EL (cell line): ENCODE data around the gene PRKN.

Experiments
- DNase-seq: peaks from one replicate; pipeline ENCODE4 v3.0.0-alpha.2; 2016

PRKN gene

DNA sequence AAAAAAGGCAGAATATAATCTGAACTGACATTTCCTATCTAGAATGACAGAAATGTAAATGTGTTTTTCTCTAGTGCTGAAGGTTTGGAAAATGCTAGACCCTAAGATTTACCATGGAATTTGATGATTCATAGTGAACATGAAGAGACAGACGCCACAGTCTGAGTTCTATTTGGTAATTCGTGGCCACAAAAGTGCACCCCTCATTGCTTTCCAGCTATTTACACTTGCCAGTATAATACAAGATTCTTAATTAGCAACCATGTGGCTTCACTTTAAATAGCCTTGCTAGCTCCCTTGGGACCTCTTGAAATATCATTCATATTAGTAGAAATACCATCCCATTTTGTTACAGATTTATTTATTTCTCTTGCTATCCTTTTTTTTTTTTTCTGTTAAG, 636.8 kb downstream of the PRKN start:
- no peak for DNase-seq

- DNase-seq: no peak
Measured at GRCh38 chr6:162088091-162088490, 639.5 kb downstream of the PRKN start.

GRCh38 chr6:162085561-162085960, 642.0 kb downstream of the PRKN start:
- no peak for DNase-seq

DNA sequence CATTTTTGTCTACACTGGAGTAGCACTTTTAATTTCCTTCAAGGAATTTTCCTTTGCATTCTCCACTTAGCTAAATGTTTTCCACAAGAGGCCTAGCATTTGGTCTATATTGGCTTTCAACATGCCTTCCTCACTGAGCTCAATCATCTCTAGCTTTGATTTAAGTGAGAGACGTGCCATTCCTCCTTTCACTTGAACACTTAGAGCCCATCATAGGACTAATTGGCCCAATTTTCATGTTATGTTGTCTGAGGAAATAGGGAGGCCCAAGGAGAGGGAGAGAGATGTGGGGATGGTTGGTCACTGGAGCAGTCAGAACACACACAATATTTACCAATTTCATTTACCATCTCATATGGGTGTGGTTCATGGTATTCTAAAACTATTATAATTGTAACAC, 645.0 kb downstream of the PRKN start:
- no peak for DNase-seq

DNA sequence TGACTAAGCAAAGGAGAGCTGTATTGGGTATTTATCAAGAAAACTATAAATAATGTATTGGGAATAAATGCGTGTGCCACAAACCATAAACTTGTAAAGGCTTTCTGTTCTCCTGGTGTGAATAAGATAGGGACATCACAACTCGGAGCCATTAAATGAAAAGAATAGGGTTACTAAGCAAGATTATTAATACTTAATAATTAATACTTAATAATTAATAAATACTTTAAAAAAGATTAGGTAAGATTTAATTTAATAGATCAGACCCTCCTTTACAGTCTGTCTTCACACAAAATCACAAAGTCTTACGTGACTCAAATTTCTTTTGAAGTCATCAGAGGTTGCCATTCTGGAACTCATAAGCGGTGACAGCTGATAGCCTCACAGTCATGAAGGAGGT, 648.9 kb downstream of the PRKN start:
- no peak for DNase-seq

DNA sequence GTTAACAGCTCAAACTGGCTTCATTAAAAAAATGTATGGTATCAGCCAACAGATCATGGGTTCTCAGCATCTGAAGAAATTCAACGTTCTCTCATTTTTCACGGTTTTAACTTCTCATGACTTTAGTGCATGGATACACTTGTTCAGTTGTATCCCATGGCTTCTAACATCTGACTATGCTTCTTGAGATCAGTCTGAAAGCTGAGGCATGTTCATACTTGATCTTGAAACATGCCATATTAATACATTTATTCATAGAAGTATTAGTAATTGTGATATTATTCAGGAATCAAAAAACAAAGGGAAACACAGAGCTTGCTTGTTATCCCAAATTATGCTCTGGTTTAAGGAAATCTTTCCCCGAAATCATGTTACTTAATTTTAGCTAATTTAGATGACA, 649.4 kb downstream of the PRKN start:
- DNase-seq: no peak

DNA sequence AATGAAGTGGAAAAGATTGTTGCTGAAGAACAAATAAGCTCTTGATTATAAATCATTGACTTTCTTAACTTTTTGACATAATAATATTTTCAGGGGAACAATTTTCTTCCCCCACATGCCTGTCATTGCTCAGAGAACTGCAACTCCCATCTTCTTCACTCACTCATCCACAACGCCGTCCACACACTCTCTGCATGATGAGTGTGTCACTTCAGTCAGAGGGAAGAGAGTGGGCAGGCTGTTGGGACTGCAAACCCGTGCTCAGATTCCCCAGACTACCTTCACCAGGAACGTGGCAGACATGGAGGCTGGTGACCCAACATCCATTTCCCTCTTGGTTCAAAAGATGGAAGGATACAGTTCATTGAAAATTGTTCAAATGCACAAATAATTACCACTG, 650.8 kb downstream of the PRKN start:
- DNase-seq: no peak

DNA sequence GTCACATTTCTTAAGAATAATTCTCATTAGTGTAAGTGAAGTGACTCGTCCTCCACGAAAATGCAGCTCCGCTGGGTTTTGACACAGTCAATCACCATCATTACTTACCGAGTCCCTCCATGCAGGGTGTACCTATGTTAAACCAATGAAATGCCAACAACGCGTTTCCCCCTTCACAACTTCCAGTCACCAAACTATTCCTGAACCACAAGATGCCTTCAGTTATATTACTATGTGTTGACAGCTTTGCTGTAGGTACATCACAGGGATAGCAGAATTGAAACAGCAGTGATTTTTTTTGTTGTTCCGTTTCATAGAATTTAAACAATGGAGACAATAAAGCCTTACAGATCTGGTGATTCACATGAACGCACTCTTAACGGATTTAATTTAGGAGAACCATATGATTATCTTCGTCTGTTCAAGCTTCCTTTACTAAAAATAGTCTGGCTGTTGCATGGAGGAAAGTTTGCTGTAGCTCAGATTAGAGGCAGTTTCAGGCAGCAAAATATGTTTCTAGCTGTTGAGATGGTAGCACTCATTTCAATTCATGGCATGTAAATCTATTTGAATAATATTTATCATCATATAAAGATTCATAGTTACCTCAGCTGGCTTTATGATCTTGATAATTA, 652.8 kb downstream of the PRKN start:
- no peak for DNase-seq

GRCh38 chr6:162070639-162071038, 656.9 kb downstream of the PRKN start:
- no peak for DNase-seq

DNA sequence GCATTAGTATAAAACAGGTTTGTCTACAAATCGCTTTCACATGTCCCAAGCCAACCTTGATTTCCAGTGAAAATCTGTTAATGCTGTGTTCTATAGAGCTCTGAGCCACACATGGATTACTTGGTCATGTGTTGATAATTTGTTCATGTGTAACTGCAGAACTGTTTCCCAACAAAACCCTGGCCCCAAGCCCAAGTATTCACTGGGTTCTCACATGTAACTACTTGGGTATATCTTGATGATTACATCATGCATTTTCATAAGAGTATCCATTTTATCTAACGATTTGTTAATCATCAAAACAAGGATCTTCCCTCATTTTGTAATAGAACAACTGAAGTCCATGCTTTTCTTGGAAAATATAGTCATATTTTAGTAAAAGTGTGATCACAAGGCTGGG, 657.6 kb downstream of the PRKN start:
- DNase-seq: no peak

- no peak for DNase-seq
Measured at GRCh38 chr6:162068340-162068739, 659.2 kb downstream of the PRKN start.

DNA sequence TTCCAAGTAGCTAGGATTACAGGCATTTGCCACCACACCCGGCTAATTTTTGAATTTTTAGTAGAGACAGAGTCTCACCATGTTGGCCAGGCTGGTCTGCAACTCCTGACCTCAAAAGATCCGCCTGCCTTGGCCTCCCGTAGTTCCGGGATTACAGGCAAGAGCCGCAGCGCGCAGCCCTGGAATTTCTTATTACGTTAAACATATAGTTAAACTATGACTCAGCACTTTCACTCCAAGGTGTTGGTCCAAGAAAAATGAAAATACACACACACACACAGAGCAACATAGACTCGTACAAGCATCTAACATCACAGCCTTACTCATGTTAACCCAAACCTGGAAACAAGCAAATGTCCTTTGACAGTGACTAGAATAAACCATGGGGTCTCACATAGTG, 663.9 kb downstream of the PRKN start:
- DNase-seq: no peak

GRCh38 chr6:162058281-162058875, 669.2 kb downstream of the PRKN start:
- no peak for DNase-seq

GRCh38 chr6:162056745-162057144, 670.8 kb downstream of the PRKN start:
- no peak for DNase-seq

DNA sequence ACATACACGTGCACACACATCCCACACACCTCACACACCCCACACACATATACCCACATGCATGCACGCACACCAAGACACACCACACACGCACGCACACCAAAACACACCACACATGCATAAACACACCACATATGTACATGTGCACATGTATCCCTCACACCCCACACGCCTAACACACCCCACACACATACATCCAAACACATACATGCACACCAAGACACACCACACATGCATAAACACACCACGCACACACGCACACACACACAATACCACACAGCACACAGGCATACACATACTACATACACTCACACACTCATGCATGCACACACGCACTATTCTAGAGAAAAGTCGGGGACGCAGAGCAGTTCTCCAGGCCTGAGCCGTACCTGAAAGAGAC, 671.5 kb downstream of the PRKN start:
- no peak for DNase-seq

- DNase-seq: no peak
Measured at GRCh38 chr6:162055365-162055764, 672.2 kb downstream of the PRKN start.

DNA sequence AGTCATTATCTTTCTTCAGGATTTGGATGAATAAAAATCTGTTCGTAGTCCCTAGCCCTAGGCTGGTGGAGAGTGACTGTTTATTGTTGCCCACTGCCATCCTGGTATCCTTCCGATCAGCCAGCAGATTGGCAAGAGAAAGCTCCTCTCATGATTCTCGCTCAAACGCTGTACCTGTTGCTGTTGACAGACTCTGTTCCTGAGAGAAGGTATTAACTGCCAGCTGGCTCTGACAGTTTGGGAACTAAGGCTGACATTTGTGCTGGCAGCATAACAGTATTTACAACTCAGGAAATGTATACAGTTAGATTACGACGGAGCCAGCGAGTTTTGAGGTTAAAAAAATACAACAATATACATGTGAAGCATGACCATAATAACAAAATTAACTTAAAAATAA, 674.5 kb downstream of the PRKN start:
- no peak for DNase-seq

- DNase-seq: no peak
Measured at GRCh38 chr6:162050579-162050978, 677.0 kb downstream of the PRKN start.

DNA sequence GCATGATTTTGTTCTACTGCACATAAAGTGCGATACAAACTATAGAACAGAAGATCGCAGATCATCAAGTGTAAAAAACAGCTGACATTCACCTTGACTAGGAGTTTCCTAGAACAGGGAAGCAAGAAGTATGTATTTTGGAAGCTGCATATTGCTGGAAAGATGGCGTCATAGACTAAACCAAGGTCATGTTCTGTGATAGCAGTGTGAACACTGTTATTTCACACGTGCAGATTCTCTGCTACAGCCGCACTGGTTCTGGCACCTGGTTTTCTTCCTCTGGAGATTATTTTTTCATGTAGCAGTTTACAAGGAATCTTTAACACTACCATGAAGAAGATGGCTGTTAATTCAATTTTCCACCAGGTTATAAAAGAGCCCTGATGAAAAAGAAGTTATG, 681.2 kb downstream of the PRKN start:
- no peak for DNase-seq

- DNase-seq: no peak
Measured at GRCh38 chr6:162032620-162033019, 694.9 kb downstream of the PRKN start.

GRCh38 chr6:162029873-162030576, 697.5 kb downstream of the PRKN start:
- no peak for DNase-seq

- no peak for DNase-seq
Measured at GRCh38 chr6:162026843-162027242, 700.7 kb downstream of the PRKN start.

DNA sequence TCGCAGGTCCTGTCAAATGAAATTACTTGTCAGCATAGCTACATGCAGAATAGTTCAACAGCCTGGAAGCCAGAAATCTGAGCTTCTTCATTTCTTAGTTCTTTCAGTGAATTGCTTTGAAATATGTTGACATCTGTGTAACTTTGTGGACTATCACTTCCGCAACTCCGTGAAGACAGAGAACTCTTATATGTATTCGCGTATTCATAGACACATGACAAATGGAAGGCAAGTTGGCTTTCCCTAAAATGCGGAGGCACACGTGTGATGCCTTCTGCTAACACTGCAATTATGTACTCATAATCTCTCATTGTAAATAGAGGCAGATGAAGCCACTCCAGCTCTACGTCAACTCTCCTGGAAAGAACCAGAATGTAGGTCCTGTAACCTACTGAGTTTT, 701.5 kb downstream of the PRKN start:
- DNase-seq: no peak

DNA sequence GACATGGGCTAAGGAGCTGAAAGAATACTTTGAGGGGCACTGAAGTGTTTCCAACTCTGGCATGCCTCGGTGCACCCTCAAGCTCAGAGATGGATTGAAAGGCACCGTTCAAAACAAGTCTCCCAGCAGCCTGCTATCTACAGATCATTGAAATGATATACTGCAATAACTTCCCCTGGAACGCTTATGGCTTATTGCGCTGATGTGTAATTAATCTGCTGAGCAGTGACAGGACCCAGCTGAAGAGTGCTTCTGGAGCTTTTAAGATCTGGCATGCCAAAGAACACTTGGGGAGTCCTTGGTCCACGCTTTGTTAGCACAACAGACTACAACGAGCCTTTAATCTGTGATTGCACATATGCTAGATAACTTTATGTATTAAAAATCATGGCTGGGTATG, 708.2 kb downstream of the PRKN start:
- DNase-seq: no peak

DNA sequence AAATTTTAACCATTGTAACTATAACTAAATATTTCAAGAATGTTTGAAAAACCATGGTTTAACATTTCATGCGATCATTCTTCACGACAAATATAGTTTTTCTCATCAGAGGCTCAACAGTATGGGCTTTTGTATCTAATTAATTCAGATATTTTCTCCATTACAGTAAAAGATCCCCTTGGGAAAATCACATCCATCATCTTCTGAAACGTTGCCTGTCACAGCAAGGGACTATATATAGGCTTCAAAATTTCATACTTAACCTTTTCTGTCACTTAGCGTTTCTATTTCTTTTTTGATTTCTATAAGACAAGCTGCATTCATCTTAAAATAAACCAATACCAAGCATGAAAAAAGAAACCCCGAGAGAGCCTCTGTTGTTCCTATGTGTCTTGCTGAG, 710.0 kb downstream of the PRKN start:
- DNase-seq: no peak
